Myocyte (in vitro differentiated cells): Measurements from ENCODE around the gene TMEM245. TPM values are rescaled to one million over a fixed set of nuclear protein-coding genes. Genes with fewer than 3 reads are reported as not detected.

ENCODE experiments used
- DNase-seq: peaks from one replicate; pipeline ENCODE4 v3.0.0-alpha.2; 2012; ENCODE audit warnings: low read depth
- total RNA-seq: library from RNA; depleted of rRNA; stranded (reverse); fragments of >200 nt; gene quantifications from 2 replicates; pipeline ENCODE4 v1.2.3, GENCODE V29; 2014

Gene TMEM245
- total RNA-seq, 1 donor from 2014 or later = 61.7 TPM

DNA sequence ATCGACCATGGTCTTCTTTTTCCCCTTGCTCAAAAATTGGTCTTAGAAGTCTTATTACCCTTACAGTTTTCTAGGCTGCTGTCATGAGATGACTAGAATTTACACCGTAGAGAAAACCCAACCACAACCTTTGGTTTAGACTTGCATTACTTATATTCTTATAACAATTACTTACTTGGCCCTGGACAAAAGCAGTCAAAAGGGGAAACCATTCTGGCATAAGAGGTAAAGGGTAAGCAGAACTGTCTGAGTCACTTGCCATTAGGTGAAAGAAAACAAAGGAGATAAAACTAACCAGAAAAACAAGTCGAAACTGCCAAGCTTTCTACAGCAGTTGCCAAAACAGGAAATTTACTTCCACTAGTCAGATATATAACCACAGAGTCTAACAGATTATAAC lies 17.9 kb downstream of the TMEM245 start:
- peak; percentile 32 for DNase-seq

GRCh38 chr9:109101202-109101595 lies 18.5 kb downstream of the TMEM245 start:
- no peak for DNase-seq

DNA sequence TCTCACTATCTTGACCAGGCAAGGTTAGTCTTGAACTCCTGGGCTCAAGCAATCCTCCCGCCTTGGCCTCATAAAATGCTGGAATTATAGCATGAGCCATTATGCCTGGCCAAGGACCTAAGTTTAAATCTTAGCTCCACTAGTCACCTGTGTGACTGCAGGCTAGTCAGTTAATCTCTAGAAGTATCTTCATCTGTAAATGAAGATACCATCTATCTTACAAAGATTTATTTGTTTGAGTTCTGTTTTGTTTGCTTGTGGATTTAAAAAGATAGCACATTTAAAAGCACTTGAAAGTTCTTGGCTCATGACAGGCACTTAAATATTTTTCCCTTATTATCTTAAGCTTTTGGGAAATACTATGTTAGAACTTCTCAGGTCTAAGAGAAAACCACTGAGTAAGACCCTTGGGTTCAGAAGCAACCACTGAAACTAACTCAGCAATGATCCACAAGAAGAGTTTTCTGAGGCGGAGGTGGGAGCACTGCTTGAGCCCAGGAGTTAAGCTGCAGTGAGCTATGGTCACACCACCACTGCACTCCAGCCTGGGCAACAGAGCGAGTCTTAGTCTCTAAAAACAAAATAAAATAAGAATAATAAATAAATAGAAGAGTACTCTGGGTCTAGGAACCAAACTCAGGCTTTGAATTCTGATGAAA lies 19.1 kb downstream of the TMEM245 start:
- DNase-seq = no peak

- DNase-seq = no peak
Measured at GRCh38 chr9:109098960-109099308, 20.8 kb downstream of the TMEM245 start.

- DNase-seq = peak; percentile 96
Measured at GRCh38 chr9:109098171-109098959, 21.4 kb downstream of the TMEM245 start.

DNA sequence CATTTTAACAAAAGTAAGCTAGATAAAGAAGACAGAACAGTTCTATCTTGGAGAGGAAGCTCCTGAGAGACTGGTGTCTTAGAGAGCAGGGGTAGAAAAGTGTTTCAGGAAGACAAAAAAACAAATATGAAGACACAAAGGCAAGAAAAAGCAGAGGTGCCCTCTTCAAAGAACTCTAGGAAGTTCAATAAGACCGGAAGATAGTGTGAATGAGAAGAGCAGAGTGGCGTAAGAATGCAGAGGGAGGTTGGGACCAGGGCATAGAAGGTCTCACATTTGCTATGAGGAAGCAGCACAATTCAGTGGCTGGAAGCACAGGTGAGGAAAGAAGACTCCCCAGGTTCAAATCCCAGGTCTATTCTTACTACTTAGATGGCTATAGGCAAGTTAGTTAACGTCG lies 22.6 kb downstream of the TMEM245 start:
- DNase-seq = no peak

GRCh38 chr9:109095321-109095720 lies 24.4 kb downstream of the TMEM245 start:
- DNase-seq = no peak

- no peak for DNase-seq
Measured at GRCh38 chr9:109094268-109094667, 25.5 kb downstream of the TMEM245 start.

- no peak for DNase-seq
Measured at GRCh38 chr9:109092587-109092986, 27.2 kb downstream of the TMEM245 start.

DNA sequence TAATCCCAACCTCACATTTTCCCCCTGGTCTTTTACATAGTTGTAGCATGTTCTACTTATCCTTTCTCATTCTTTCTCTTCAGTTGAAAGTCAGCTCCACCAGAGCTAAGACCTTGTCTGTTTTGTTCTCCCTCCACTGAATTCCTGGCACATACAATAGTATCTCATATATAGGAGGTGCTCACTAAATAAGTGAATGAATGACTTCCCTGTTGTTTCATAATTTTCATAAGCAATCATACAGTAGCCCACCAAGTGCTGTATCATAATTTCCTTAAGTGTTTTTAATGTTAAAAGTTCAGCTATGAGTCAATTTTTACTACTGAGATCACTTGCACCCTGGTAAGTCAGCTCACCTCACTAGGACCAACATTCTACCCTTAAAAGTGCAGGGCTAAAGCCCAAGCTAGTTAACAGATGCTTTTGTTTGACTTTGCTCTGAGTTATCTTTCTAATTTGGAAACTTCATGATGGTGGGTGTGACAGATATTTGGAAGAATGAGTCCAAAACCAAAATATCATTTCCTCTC lies 27.6 kb downstream of the TMEM245 start:
- no peak for DNase-seq

GRCh38 chr9:109088221-109088620 lies 31.5 kb downstream of the TMEM245 start:
- DNase-seq = no peak

- no peak for DNase-seq
Measured at GRCh38 chr9:109087795-109088194, 32.0 kb downstream of the TMEM245 start.

DNA sequence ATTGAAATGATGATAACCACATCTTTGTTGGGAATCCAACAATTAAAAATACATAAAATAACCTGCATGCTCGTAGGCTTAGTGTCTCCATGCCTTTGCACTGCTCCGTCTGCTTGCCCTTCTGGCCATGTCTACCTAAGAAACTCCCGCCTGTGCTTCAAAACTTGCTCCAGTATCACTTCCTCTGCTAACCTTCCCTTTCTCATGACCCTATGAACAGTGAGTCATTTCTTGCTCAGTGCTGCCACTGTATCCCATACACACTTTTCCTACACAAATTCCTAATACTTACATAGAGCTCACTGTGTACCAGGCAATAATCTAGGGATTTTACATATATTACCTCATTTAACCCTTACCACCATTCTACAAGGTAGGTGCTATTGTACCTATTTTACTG lies 33.5 kb downstream of the TMEM245 start:
- DNase-seq = no peak

DNA sequence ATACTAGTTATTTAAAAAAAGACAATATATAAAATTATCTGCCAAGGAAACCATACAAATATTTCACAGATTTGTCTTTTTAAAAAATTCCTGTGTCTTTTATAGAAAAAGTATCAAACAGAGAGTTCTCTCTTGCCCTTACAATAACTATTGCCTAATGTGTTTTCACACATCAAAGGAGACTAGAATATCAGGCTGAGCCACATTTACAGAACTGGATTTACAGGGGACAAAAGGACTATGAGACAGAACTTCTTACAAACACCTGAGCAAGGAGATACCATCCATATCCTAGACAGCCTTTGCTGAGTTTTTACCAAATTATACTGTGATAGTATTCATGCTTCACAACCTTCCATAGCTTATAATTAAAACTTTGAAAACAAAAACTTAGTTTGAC lies 34.2 kb downstream of the TMEM245 start:
- no peak for DNase-seq

DNA sequence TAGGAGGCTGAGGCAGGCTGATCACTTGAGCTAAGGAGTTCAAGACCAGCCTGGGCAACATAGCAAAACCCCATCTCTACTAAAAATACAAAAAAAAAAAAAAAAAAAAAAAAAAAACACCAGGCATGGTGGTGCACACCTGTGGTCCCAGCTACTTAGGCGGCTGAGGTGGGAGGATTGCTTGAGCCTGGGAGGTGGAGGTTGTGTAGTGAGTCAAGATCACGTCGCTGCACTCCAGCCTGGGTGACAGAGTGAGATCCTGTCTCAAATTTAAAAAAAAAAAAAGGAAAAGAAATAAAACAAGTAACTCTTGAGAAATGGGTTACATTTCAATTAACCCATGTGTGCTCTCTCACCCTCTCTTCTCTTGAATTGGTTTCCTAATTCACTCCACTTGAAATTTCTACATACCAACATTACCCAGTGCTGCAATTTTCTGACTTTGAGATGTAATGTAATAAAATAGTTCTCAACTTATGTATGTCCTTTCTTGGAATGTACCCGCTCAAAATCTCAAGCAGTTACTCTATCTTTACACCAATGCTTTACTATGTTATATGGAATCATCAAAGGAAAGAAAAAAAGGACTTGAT lies 35.8 kb downstream of the TMEM245 start:
- DNase-seq = no peak

DNA sequence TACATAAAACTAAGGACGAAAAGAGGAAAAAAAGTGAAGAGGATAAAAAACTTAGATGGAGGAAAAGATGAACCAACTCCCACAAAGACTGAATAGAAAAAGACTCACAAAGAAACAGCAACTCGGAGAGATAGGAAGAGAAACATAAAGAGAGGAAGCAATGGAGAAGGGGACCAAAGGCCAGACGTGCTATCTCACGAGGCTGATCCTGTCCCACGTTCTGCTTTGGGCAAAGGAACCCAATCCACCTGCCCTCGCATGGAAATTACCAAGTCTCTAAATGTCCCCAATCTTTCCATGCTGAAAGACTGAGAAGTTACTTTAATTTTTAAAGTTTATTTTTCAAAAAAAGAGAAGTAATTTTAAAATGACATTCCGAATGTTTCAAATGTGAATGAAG lies 36.6 kb downstream of the TMEM245 start:
- DNase-seq = no peak

DNA sequence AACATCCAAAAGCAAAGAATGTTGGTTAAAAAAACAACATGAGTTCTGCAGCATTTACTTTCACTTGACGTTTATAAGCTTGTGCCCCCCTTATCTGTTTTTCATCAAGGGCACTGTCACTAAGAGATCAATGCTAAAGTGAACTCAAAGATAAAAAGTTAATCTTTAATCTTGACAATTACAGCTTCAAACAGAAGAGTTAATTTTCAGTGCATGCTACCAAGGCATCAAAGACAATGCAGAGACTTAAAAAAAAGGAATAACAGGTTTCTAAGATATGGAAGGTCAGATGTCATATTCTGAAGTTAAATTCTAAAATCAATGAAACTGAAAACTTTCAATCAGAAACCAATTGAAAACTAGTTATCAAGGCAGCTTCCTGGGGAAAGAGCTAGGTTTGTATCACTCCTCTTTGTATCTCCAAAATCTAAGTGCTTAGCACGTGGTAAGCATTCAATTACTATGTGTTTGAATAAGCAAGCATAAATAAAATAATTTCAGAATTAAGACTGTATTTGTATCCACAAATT lies 37.6 kb downstream of the TMEM245 start:
- no peak for DNase-seq

GRCh38 chr9:109074236-109074889 lies 45.4 kb downstream of the TMEM245 start:
- no peak for DNase-seq

DNA sequence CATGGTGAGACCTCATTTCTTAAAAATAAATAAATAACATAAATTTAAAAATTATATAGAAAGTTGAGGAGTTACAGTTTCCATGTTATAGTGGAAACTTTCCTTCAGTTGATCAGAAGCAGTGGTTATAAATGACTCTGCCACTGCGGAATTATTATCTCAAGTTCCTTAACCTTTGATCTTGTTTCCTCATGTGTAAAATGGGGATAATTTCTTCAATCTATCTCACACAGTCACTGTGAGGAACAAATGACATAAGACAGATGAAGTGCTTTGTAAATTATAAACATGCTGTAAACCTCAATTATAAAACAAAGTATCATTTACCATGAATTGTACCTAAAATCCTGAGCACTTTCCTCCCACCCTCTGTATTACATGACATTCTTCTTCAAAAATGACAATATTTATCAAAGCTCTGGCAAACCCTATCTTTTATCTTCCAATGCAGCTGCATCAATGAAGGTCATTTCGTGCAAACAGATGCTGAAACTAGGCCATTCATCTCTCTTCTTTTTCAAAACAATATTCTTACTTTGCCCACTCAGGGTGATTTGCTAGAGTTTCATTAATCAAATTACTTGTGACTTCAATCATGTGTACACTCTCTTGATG lies 46.8 kb downstream of the TMEM245 start:
- DNase-seq = no peak

DNA sequence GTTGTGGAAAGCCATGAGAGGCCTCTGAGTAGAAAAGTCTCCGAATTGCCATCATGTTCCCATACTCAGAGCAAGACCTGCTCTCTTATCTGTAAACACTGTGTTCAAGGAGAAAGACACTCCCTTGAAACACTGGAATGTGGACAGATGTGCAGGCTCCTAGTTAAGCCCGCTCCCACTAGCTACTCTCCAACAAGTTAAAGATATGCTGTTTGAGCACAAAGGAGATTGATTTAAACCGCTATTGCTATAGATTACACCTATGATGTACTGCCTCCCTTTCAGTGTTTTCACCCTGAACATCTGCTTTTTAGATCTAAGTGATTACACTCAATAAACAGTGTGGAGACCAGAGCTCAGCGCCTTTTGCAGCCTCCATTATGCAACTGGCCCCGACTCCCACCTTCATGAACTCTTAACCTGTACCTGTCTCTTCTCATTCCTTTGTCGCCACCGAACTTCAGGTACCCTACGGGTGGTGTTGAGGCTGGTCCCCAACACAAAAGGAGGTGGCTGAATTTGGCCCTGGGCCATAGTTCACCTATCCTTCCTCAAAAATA lies 47.5 kb downstream of the TMEM245 start:
- DNase-seq = no peak

- no peak for DNase-seq
Measured at GRCh38 chr9:109068764-109069163, 51.0 kb downstream of the TMEM245 start.
